Dendritic cell treated with granulocyte-macrophage colony-stimulating factor and Interleukin-4, amounts not matched to agents 40 ng/mL and 50 ng/mL, for 4 days (primary cell): ENCODE results near the gene WNT9B.

Source experiments
- H3K27ac Mint-ChIP-seq: one replicate; pipeline ENCODE4 v1.8.0; 2022; ENCODE audit warnings: mild to moderate bottlenecking, mixed read lengths
- H3K27me3 Mint-ChIP-seq: one replicate; pipeline ENCODE4 v1.8.0; 2022; ENCODE audit warnings: mild to moderate bottlenecking, mixed read lengths
- H3K36me3 Mint-ChIP-seq: one replicate; pipeline ENCODE4 v1.8.0; 2022; ENCODE audit warnings: low read depth, mixed read lengths
- H3K4me1 Mint-ChIP-seq: one replicate; pipeline ENCODE4 v1.8.0; 2022; ENCODE audit warnings: low read depth, mixed read lengths
- H3K4me3 Mint-ChIP-seq: one replicate; pipeline ENCODE4 v1.8.0; 2022; ENCODE audit warnings: mild to moderate bottlenecking, moderate library complexity, mixed read lengths
- H3K9me3 Mint-ChIP-seq: one replicate; pipeline ENCODE4 v1.8.0; 2022; ENCODE audit warnings: mixed read lengths
- intact Hi-C: fragments of 100-400 bp; cut with micrococcal nuclease; formaldehyde crosslinking; loops from one replicate; pipeline ENCODE4 v1.15.0; 2022

Gene WNT9B

DNA sequence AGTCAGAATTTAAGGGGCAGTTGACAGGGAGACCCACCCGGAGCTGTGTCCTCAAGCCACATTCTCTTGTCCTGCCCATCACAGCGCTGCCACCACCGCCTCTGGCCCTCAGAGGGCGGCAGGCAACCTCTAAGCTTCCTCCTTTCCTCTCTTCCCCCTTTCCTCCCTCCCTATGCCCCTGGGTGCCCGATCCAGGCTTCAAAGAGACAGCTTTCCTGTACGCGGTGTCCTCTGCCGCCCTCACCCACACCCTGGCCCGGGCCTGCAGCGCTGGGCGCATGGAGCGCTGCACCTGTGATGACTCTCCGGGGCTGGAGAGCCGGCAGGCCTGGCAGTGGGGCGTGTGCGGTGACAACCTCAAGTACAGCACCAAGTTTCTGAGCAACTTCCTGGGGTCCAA is 23.5 kb downstream of the WNT9B start:
- peak overlapping the region; percentile 90 for H3K27ac Mint-ChIP-seq
- H3K4me1 Mint-ChIP-seq, result peaks cover 59% of the 10 kb centered on the region
- no peaks in the 10 kb centered on the region for H3K36me3 Mint-ChIP-seq
- no peak overlapping the region for H3K4me3 Mint-ChIP-seq
- no peaks in the 10 kb centered on the region for H3K9me3 Mint-ChIP-seq
- intact Hi-C loops, result no loop called here
- peaks cover 3% of the 10 kb centered on the region for H3K27me3 Mint-ChIP-seq

GRCh38 chr17:46875849-46876352 is 24.5 kb downstream of the WNT9B start:
- no peaks in the 10 kb centered on the region for H3K9me3 Mint-ChIP-seq

GRCh38 chr17:46876353-46876887 is 25.0 kb downstream of the WNT9B start:
- H3K9me3 Mint-ChIP-seq, result no peaks in the 10 kb centered on the region
- peaks cover 67% of the 10 kb centered on the region for H3K4me1 Mint-ChIP-seq
- H3K27me3 Mint-ChIP-seq, result no peaks in the 10 kb centered on the region
- H3K4me3 Mint-ChIP-seq, result no peak overlapping the region
- H3K27ac Mint-ChIP-seq, result peak overlapping the region; percentile 90
- no peaks in the 10 kb centered on the region for H3K36me3 Mint-ChIP-seq
- intact Hi-C loops, result loop anchor here (2.0 kb wide), 1 partner anchor 46 kb away; the partner anchor contains the start of gene GOSR2

More at GRCh38 chr17:46875849-46876352, 24.5 kb downstream of the WNT9B start:
- H3K4me3 Mint-ChIP-seq, result no peak overlapping the region
- no peaks in the 10 kb centered on the region for H3K27me3 Mint-ChIP-seq
- intact Hi-C loops, result loop anchor here (2.0 kb wide), 1 partner anchor 47 kb away; the partner anchor contains the start of gene GOSR2
- peaks cover 63% of the 10 kb centered on the region for H3K4me1 Mint-ChIP-seq
- H3K36me3 Mint-ChIP-seq, result no peaks in the 10 kb centered on the region
- peak overlapping the region; percentile 90 for H3K27ac Mint-ChIP-seq

DNA sequence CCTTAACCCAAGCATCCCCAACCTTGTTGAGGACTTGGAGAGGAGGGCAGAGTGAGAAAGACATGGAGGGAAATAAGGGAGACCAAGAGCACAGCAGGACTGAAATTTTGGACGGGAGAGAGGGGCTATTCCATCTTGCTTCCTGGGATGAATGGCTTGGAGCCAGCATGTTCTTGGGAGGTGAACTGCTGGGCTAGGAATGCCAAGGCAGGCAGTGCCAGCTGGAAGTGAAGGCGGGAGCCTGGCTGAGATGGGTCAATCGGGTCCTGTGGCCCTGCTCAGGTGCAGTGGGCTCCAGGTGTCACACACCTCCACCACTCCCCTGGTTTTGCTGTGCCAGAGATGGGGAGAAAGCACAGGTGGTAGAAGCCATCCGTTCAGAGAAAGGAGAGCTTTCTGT is 25.5 kb downstream of the WNT9B start:
- H3K9me3 Mint-ChIP-seq, result no peaks in the 10 kb centered on the region
- H3K4me3 Mint-ChIP-seq, result no peak overlapping the region
- H3K27me3 Mint-ChIP-seq, result no peaks in the 10 kb centered on the region
- no peaks in the 10 kb centered on the region for H3K36me3 Mint-ChIP-seq
- H3K27ac Mint-ChIP-seq, result peak overlapping the region; percentile 90
- intact Hi-C loops, result loop anchor here (2.0 kb wide), 1 partner anchor 46 kb away; the partner anchor contains the start of gene GOSR2
- peaks cover 70% of the 10 kb centered on the region for H3K4me1 Mint-ChIP-seq

DNA sequence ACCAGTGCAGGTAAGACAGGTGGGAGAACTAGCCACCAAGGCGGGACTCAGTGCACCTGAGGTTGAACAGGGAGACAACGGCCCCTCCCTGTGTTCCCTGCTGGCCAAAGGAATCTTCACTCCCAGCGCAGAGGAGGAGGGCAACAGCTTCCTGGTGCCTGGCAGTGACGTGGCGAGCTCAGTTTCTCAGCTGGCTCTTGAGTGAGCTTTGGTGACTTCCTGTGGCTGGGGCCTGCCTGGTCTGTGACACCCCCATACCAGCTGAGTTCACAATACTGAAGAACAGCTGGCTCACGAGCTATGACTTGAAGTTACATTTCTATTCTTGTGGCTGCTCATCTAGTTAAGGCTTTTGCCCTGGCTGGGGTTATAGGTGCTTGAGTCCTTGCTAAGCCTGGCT is 26.1 kb downstream of the WNT9B start:
- no peaks in the 10 kb centered on the region for H3K27me3 Mint-ChIP-seq
- no peaks in the 10 kb centered on the region for H3K36me3 Mint-ChIP-seq
- H3K27ac Mint-ChIP-seq, result peak overlapping the region; percentile 90
- no peaks in the 10 kb centered on the region for H3K9me3 Mint-ChIP-seq
- H3K4me3 Mint-ChIP-seq, result no peak overlapping the region
- intact Hi-C loops, result loop anchor here (2.0 kb wide), 1 partner anchor 45 kb away; the partner anchor contains the start of gene GOSR2
- peaks cover 71% of the 10 kb centered on the region for H3K4me1 Mint-ChIP-seq

GRCh38 chr17:46878055-46878454 is 26.7 kb downstream of the WNT9B start:
- peaks cover 75% of the 10 kb centered on the region for H3K4me1 Mint-ChIP-seq
- peak overlapping the region; percentile 33 for H3K4me3 Mint-ChIP-seq
- no peaks in the 10 kb centered on the region for H3K9me3 Mint-ChIP-seq
- intact Hi-C loops, result no loop called here
- H3K36me3 Mint-ChIP-seq, result no peaks in the 10 kb centered on the region
- H3K27ac Mint-ChIP-seq, result peak overlapping the region; percentile 90
- H3K27me3 Mint-ChIP-seq, result no peaks in the 10 kb centered on the region

DNA sequence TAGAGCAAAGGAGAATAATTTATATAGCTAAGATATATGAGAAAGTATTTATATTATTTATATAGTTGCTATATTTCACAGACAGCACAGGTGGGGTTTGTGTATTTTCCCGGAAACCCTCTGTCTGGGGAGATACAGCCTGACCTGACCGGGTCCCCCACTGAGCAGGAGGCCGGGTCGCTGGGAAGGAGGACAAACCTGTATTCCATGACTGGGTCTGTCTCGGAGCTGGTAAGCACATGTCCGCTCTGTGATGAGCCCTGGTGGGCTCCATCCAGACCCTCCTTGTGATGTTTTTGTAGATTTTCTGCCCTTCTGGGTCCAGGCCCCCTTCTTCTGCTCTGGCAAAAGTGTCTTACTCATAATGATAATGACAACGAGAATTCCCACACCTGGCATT is 27.7 kb downstream of the WNT9B start:
- no peaks in the 10 kb centered on the region for H3K36me3 Mint-ChIP-seq
- H3K9me3 Mint-ChIP-seq, result no peaks in the 10 kb centered on the region
- H3K4me1 Mint-ChIP-seq, result peaks cover 75% of the 10 kb centered on the region
- intact Hi-C loops, result no loop called here
- no peak overlapping the region for H3K4me3 Mint-ChIP-seq
- H3K27me3 Mint-ChIP-seq, result peaks cover 2% of the 10 kb centered on the region
- H3K27ac Mint-ChIP-seq, result peak overlapping the region; percentile 90

- H3K4me1 Mint-ChIP-seq, result peaks cover 65% of the 10 kb centered on the region
- intact Hi-C loops, result no loop called here
- peak overlapping the region; percentile 90 for H3K27ac Mint-ChIP-seq
- no peaks in the 10 kb centered on the region for H3K36me3 Mint-ChIP-seq
- no peak overlapping the region for H3K4me3 Mint-ChIP-seq
- H3K27me3 Mint-ChIP-seq, result peaks cover 12% of the 10 kb centered on the region
- H3K9me3 Mint-ChIP-seq, result no peaks in the 10 kb centered on the region
These were observed 29.6 kb downstream of the WNT9B start for GRCh38 chr17:46881015-46881414.

DNA sequence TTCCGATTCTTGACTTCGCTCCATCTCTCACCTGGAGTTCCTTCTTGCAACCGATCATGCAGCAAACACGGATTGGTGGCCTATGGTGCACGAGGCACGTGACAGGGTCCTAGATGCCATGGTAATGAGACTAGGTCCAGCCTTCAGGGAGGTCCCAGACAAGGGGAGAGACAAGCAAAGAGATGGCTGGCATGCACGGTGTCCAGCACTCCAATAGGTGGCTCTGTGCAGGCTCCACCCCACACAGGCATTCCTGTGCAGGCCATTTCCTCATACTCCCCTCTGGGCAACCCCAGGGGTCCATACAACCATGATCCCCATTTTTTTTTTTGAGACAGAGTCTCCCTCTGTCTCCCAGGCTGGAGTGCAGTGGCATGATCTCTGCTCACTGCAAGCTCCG is 31.3 kb downstream of the WNT9B start:
- no peaks in the 10 kb centered on the region for H3K9me3 Mint-ChIP-seq
- peaks cover 18% of the 10 kb centered on the region for H3K27me3 Mint-ChIP-seq
- no peak overlapping the region for H3K4me3 Mint-ChIP-seq
- H3K4me1 Mint-ChIP-seq, result peaks cover 48% of the 10 kb centered on the region
- intact Hi-C loops, result no loop called here
- H3K36me3 Mint-ChIP-seq, result no peaks in the 10 kb centered on the region
- no peak overlapping the region for H3K27ac Mint-ChIP-seq

DNA sequence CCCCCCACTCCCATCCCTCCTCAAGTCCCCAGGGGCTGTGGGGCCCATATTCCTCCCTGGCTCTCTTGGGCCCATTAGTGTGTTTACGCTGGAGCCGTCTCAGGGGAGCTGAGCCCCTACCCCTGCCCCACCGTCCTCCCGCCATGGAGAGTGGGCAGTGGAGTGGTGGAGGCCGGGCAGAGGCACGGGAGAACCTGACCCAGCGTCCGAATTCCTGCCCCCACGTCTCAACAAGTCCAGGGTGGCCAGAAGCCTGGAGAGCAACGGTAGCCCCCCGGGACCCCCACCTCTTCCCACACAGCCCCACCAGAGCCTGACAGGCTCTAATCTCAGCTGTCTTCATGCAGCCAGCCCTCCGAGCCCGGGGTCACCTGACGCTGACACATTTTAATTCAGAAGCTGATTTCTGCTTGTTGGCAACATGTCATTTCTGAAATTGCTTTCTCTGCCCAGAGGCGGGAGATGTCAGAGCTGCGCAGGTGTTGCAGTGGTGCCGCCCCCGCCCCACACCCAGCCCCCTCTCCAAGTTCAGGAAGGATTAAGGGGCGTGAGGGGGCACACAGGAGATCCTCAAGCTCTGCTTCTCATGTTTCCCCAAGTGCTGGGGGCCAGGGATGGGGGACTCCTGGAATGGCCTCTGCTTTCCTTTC is 32.6 kb downstream of the WNT9B start:
- intact Hi-C loops, result no loop called here
- Mint-ChIP-seq H3K36me3 (no peaks in the 10 kb centered on the region), H3K4me3 (no peak overlapping the region)

GRCh38 chr17:46884552-46884951 is 33.2 kb downstream of the WNT9B start:
- Mint-ChIP-seq H3K9me3 (no peaks in the 10 kb centered on the region), H3K36me3 (no peaks in the 10 kb centered on the region), H3K27ac (peak overlapping the region; percentile 67), H3K4me3 (no peak overlapping the region), H3K27me3 (peaks cover 19% of the 10 kb centered on the region), H3K4me1 (peaks cover 38% of the 10 kb centered on the region)
- intact Hi-C loops, result no loop called here

More for the DNA sequence above, 32.6 kb downstream of the WNT9B start:
- Mint-ChIP-seq H3K4me1 (peaks cover 38% of the 10 kb centered on the region), H3K9me3 (no peaks in the 10 kb centered on the region), H3K27me3 (peaks cover 19% of the 10 kb centered on the region), H3K27ac (peak overlapping the region; percentile 67)

DNA sequence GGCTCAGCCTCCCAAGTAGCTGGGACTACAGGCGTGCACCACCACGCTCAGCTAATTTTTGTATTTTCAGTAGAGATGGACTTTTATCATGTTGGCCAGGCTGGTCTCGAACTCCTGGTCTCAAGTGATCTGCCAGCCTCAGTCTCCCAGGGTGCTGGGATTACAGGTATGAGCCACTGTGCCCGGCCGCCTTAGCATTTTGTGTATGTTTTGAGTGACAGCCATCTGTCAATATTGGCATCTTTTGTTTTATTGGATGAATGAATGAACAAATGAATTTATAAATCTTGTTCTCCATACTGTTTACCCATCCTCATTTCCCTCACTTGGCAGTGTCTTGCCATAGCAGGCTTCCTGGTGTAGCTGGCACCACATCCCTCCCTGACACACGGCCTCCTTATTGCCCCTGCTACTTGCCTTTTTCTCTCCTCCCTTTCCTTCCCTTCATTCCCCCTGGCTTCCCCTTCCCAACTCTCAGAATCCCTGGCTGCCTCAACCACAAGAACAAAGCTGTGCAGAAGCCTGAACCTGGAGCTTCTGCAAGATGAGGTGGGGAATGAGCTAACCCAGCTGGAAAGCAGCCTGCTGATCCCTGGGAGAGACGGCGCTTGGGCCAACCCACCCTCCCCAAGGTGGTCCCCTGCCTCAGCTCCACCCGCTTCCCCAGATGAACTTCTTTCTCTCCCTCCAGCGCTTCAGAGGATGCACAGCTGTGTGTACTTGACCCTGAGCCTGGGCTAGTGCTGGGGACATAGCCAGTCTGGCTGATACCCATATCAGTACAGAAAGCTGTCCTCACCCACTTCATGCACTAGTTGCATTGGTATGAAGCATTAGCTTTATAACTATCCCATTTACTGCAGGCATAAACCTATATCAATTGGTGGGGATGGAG is 34.3 kb downstream of the WNT9B start:
- Mint-ChIP-seq H3K27ac (no peak overlapping the region), H3K4me1 (peaks cover 42% of the 10 kb centered on the region), H3K4me3 (no peak overlapping the region), H3K27me3 (peaks cover 25% of the 10 kb centered on the region), H3K9me3 (no peaks in the 10 kb centered on the region), H3K36me3 (no peaks in the 10 kb centered on the region)
- intact Hi-C loops, result no loop called here

- H3K9me3 Mint-ChIP-seq, result no peaks in the 10 kb centered on the region
- intact Hi-C loops, result no loop called here
- peaks cover 25% of the 10 kb centered on the region for H3K27me3 Mint-ChIP-seq
- no peak overlapping the region for H3K4me3 Mint-ChIP-seq
- H3K36me3 Mint-ChIP-seq, result no peaks in the 10 kb centered on the region
- H3K4me1 Mint-ChIP-seq, result peaks cover 46% of the 10 kb centered on the region
- no peak overlapping the region for H3K27ac Mint-ChIP-seq
These were observed 34.9 kb downstream of the WNT9B start for GRCh38 chr17:46886310-46886663.

GRCh38 chr17:46887717-46888116 is 36.3 kb downstream of the WNT9B start:
- intact Hi-C loops, result no loop called here
- Mint-ChIP-seq H3K4me3 (no peak overlapping the region), H3K36me3 (no peaks in the 10 kb centered on the region), H3K4me1 (peaks cover 51% of the 10 kb centered on the region), H3K9me3 (no peaks in the 10 kb centered on the region), H3K27me3 (peaks cover 32% of the 10 kb centered on the region), H3K27ac (no peak overlapping the region)
